Gastroesophageal sphincter (tissue), 2 donors: Measurements from ENCODE around the gene JAK3.

Experiments used
- EP300 ChIP-seq: sonication (generic); formaldehyde crosslinking; IDR thresholded peaks from one replicate; pipeline ENCODE4 v1.6.1; 2017; ENCODE audit warnings: antibody characterized with exemption, mild to moderate bottlenecking
- POLR2A ChIP-seq, 2 donors: fragments of 450-650 bp; IDR thresholded peaks; one replicate each; pipeline ENCODE4 v1.6.1; 2017; ENCODE audit warnings: antibody characterized with exemption in 2 of 2, mild to moderate bottlenecking in 2 of 2, moderate library complexity in 1 of 2
- POLR2AphosphoS5 ChIP-seq: sonication (generic); formaldehyde crosslinking; IDR thresholded peaks from one replicate; pipeline ENCODE4 v1.6.1; 2017; ENCODE audit warnings: antibody characterized with exemption

DNA sequence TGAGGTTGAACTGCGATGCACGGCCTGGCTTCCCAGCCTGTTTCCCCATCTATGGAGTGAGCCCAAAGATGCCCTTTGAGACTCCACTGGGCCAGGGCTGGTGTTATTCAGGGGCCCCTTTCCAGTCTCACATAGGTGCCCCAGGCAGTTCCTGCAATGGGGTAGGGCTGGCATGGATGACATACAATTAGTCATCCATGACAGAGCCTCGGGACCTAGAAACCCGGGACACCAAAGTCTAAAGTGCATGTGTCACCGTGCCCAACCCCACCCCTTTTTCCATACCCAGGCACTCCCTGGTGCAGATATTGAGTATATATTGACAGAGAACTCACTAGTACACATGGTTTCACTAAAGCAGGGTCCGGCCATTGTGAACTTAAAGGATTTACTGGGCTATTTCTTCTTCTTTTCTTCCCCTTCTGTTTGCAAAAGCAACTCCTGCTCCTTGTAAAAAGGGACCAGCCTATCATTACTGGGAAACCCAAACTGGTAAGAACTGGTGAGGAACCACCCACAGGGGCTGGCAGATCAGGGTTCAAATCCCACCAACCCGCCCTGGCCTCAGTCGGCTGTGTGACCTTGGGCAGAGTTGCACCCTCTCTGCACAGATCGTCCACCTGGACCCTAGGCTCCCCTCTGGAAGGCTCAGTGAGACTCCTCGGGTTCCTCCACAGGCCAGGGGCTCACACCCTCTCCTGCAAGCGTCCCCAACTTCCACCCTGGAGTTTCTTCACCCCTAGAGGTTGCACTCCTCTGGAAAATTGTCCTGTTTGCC, 50.2 kb downstream of the JAK3 start:
- no peak for TF ChIP-seq POLR2AphosphoS5
- no peak for TF ChIP-seq POLR2A (IDR thresholded peaks at IDR 0.05)
- no peak for TF ChIP-seq EP300
